HepG2 (cell line): ENCODE data around the gene RPS25. TPM values are rescaled to one million over a fixed set of nuclear protein-coding genes. Genes with fewer than 3 reads are reported as not detected.

Experiments
- KDM5A ChIP-seq: fragments of 200-600 bp; sonication (generic); IDR thresholded peaks from 2 replicates; pipeline ENCODE4 v1.7.0; 2018; ENCODE audit warnings: antibody characterized with exemption, mild to moderate bottlenecking, low read length, borderline replicate concordance
- MXD4 ChIP-seq: IDR thresholded peaks from 2 replicates; pipeline ENCODE4 v1.6.1; 2016; ENCODE audit warnings: mild to moderate bottlenecking, missing biosample characterization, missing genetic modification reagents
- NFRKB ChIP-seq: fragments of 450-650 bp; IDR thresholded peaks from 2 replicates; pipeline ENCODE4 v1.6.1; 2017
- SETDB1 ChIP-seq: sonication (generic); formaldehyde crosslinking; IDR thresholded peaks from 2 replicates; pipeline ENCODE4 v1.5.1; 2020; ENCODE audit warnings: missing genetic modification reagents, mild to moderate bottlenecking, borderline replicate concordance
- TGIF2 ChIP-seq: IDR thresholded peaks from 2 replicates; pipeline ENCODE4 v1.6.1; 2016; ENCODE audit warnings: control low read depth, missing compliant biosample characterization
- TMF1 ChIP-seq: sonication (generic); formaldehyde crosslinking; IDR thresholded peaks from 2 replicates; pipeline ENCODE4 v1.8.1; 2022; ENCODE audit warnings: low read depth, missing genetic modification reagents
- ZNF24 ChIP-seq: fragments of 450-650 bp; IDR thresholded peaks from 2 replicates; pipeline ENCODE4 v1.6.1; 2017; ENCODE audit warnings: antibody characterized with exemption, mild to moderate bottlenecking
- ZNF34 ChIP-seq: sonication (generic); formaldehyde crosslinking; IDR thresholded peaks from 2 replicates; pipeline ENCODE4 v1.4.0; 2020; ENCODE audit warnings: mild to moderate bottlenecking, missing genetic modification reagents, borderline replicate concordance
- ZNF652 ChIP-seq: IDR thresholded peaks from 2 replicates; pipeline ENCODE4 v1.6.1; 2016; ENCODE audit warnings: low read depth, borderline replicate concordance
- ZNF768 ChIP-seq: sonication (generic); formaldehyde crosslinking; IDR thresholded peaks from 2 replicates; pipeline ENCODE4 v1.4.0; 2020; ENCODE audit warnings: missing genetic modification reagents
- ZNF841 ChIP-seq: sonication (generic); formaldehyde crosslinking; IDR thresholded peaks from 2 replicates; pipeline ENCODE4 v1.8.1; 2023; ENCODE audit warnings: missing genetic modification reagents, borderline replicate concordance
- polyA plus RNA-seq, 8 experiments: library from polyadenylated mRNA; depleted of rRNA in 3 of 8; stranded (reverse) in 7 of 8; unstranded in 1 of 8; fragments of >200 nt; fragmentation: Illumina TruSeq in 4 of 8; extraction: Trizol in 4 of 8; gene quantifications; 2 replicates each; pipeline versions ENCODE4 v1.2.1 to v1.2.3, GENCODE V29; 2011 to 2016; ENCODE audit warnings: low read depth in 4 of 8, missing spikeins in 1 of 8, mixed read lengths in 1 of 8; ENCODE audit not compliant: insufficient read depth in 1 of 8
- total RNA-seq, 5 experiments: library from RNA; depleted of rRNA; stranded (reverse); fragments of >200 nt; fragmentation: Illumina TruSeq; extraction: Trizol; gene quantifications; 2 replicates each; pipeline ENCODE4 v1.2.3, GENCODE V29; 2016; ENCODE audit warnings: low read depth in 1 of 5
- TF ChIP-seq, protein P1 (sequence below): sonication (generic); formaldehyde crosslinking; IDR thresholded peaks from 2 replicates; pipeline ENCODE4 v1.4.0; 2020; ENCODE audit warnings: missing genetic modification reagents
- TF ChIP-seq, protein P2 (sequence below): IDR thresholded peaks from 2 replicates; pipeline ENCODE4 v1.6.1; 2016; ENCODE audit warnings: low read depth
- TF ChIP-seq, protein P3 (sequence below): sonication (generic); formaldehyde crosslinking; IDR thresholded peaks from 2 replicates; pipeline ENCODE4 v1.8.1; 2023; ENCODE audit warnings: mild to moderate bottlenecking, moderate library complexity, missing genetic modification reagents
- TF ChIP-seq, protein P4 (sequence below): IDR thresholded peaks from 2 replicates; pipeline ENCODE4 v1.6.1; 2016
- TF ChIP-seq, protein P5 (sequence below): sonication (generic); formaldehyde crosslinking; IDR thresholded peaks from 2 replicates; pipeline ENCODE4 v1.8.1; 2023; ENCODE audit warnings: mild to moderate bottlenecking, inconsistent platforms, moderate library complexity, missing genetic modification reagents, borderline replicate concordance
- TF ChIP-seq, protein P6 (sequence below): sonication (generic); formaldehyde crosslinking; IDR thresholded peaks from 2 replicates; pipeline ENCODE4 v1.4.0; 2020; ENCODE audit warnings: missing genetic modification reagents

RPS25 gene
- total and polyA plus RNA-seq, 2 of the 13 experiments (the other 11 are each of a cell fraction or from before 2014, with no cell fraction given), result 839 to 1,415 TPM

DNA sequence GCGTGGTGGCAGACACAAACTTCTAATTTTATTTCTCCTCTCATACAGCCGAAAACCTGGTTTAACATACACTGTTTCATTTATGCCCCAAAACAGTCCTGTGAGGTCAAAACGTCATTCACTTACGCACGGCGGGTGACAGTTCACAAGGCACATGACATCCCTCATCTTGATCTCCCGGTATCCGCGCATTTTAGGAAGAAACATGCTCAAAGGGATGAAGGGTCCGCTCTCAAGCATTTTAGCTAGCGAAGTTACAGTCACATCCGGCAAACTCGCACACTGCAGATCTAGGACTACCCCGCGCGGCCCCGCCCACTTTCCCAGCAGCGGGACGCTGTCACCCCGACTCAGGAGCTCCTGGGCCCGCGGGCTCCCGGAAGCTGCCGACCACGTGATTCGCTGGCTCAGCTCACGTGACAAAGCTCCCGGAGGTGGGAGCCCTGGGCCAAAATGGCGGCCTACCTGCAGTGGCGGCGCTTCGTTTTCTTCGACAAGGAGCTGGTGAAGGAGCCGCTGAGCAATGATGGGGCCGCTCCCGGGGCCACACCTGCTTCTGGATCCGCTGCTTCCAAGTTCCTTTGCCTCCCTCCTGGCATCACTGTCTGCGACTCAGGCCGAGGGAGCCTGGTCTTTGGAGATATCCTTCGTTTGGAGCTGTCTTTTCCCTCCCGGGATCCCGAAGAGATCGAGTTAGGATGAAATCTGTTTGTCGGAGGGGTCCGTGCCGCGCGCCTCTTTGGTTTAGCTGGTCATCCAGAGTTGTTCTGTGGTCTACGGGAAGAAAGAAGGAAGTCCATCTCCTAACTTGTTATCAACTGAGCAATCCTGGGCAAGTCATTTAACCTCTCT is 49.5 kb upstream of the RPS25 start, which contains the start of gene VPS11 (continued):
- TF ChIP-seq, protein P1, sequence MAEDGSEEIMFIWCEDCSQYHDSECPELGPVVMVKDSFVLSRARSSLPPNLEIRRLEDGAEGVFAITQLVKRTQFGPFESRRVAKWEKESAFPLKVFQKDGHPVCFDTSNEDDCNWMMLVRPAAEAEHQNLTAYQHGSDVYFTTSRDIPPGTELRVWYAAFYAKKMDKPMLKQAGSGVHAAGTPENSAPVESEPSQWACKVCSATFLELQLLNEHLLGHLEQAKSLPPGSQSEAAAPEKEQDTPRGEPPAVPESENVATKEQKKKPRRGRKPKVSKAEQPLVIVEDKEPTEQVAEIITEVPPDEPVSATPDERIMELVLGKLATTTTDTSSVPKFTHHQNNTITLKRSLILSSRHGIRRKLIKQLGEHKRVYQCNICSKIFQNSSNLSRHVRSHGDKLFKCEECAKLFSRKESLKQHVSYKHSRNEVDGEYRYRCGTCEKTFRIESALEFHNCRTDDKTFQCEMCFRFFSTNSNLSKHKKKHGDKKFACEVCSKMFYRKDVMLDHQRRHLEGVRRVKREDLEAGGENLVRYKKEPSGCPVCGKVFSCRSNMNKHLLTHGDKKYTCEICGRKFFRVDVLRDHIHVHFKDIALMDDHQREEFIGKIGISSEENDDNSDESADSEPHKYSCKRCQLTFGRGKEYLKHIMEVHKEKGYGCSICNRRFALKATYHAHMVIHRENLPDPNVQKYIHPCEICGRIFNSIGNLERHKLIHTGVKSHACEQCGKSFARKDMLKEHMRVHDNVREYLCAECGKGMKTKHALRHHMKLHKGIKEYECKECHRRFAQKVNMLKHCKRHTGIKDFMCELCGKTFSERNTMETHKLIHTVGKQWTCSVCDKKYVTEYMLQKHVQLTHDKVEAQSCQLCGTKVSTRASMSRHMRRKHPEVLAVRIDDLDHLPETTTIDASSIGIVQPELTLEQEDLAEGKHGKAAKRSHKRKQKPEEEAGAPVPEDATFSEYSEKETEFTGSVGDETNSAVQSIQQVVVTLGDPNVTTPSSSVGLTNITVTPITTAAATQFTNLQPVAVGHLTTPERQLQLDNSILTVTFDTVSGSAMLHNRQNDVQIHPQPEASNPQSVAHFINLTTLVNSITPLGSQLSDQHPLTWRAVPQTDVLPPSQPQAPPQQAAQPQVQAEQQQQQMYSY, result no peak
- peak; percentile 52; the same call in 1 of the 2 replicates for TF ChIP-seq NFRKB
- TF ChIP-seq TGIF2 (CRISPR knock-in tag), result peak; percentile 52; the same call in 1 of the 2 replicates
- no peak for TF ChIP-seq ZNF652 (CRISPR knock-in tag)
- TF ChIP-seq, protein P2, sequence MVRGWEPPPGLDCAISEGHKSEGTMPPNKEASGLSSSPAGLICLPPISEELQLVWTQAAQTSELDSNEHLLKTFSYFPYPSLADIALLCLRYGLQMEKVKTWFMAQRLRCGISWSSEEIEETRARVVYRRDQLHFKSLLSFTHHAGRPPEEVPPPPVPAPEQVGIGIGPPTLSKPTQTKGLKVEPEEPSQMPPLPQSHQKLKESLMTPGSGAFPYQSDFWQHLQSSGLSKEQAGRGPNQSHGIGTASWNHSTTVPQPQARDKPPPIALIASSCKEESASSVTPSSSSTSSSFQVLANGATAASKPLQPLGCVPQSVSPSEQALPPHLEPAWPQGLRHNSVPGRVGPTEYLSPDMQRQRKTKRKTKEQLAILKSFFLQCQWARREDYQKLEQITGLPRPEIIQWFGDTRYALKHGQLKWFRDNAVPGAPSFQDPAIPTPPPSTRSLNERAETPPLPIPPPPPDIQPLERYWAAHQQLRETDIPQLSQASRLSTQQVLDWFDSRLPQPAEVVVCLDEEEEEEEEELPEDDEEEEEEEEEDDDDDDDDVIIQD, result 0 out of 2 replicates have a peak, but pooled peaks have one; percentile 48
- TF ChIP-seq, protein P3, sequence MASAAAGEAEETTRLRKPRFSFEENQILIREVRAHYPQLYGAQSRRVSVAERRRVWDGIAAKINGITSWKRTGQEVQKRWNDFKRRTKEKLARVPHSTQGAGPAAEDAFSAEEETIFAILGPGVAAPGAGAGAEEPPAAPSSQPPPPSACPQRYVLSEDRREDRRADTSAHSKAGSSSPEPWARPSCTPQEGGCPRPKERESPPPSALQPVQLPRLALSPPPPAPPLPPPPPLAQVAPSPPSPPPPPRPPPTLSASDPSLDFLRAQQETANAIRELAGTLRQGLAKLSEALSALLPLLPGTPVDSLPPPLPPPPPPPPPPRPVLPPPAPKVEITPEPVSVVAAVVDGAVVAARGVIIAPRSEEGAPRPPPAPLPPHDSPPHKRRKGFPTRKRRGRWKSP (CRISPR knock-in tag), result peak; percentile 31; the same call in 1 of the 2 replicates
- peak; percentile 46; the same call in 1 of the 2 replicates for TF ChIP-seq ZNF768 (CRISPR knock-in tag)
- TF ChIP-seq SETDB1 (CRISPR knock-in tag), result no peak
- TF ChIP-seq MXD4 (CRISPR knock-in tag), result peak; percentile 91
- TF ChIP-seq, protein P4, sequence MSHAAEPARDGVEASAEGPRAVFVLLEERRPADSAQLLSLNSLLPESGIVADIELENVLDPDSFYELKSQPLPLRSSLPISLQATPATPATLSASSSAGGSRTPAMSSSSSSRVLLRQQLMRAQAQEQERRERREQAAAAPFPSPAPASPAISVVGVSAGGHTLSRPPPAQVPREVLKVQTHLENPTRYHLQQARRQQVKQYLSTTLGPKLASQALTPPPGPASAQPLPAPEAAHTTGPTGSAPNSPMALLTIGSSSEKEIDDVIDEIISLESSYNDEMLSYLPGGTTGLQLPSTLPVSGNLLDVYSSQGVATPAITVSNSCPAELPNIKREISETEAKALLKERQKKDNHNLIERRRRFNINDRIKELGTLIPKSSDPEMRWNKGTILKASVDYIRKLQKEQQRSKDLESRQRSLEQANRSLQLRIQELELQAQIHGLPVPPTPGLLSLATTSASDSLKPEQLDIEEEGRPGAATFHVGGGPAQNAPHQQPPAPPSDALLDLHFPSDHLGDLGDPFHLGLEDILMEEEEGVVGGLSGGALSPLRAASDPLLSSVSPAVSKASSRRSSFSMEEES (CRISPR knock-in tag), result peak; percentile 95
- TF ChIP-seq, protein P5, sequence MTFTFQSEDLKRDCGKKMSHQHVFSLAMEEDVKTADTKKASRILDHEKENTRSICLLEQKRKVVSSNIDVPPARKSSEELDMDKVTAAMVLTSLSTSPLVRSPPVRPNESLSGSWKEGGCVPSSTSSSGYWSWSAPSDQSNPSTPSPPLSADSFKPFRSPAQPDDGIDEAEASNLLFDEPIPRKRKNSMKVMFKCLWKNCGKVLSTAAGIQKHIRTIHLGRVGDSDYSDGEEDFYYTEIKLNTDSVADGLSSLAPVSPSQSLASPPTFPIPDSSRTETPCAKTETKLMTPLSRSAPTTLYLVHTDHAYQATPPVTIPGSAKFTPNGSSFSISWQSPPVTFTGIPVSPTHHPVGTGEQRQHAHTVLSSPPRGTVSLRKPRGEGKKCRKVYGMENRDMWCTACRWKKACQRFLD, result no peak
- TF ChIP-seq ZNF34, result no peak
- TF ChIP-seq KDM5A, result peak; percentile 98
- no peak for TF ChIP-seq ZNF841 (CRISPR knock-in tag)
- TF ChIP-seq, protein P6, sequence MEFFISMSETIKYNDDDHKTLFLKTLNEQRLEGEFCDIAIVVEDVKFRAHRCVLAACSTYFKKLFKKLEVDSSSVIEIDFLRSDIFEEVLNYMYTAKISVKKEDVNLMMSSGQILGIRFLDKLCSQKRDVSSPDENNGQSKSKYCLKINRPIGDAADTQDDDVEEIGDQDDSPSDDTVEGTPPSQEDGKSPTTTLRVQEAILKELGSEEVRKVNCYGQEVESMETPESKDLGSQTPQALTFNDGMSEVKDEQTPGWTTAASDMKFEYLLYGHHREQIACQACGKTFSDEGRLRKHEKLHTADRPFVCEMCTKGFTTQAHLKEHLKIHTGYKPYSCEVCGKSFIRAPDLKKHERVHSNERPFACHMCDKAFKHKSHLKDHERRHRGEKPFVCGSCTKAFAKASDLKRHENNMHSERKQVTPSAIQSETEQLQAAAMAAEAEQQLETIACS (CRISPR knock-in tag), result no peak
- no peak for TF ChIP-seq ZNF24
- TF ChIP-seq TMF1 (CRISPR knock-in tag), result peak; percentile 65; the same call in 1 of the 2 replicates
